ENCODE data around the gene DOK7. TPM values are rescaled to one million over a fixed set of nuclear protein-coding genes. Genes with fewer than 3 reads are reported as not detected.
"Not testable (repeated sequence)": the region's sequence is repeated elsewhere in the genome, so short reads cannot be mapped to it uniquely, and the experiment has no call there.

DOK7 gene
- total RNA-seq, 1 experiment from 2014 or later: not detected

GRCh38 chr4:3496021-3496420 lies 32.9 kb downstream of the DOK7 start:
- in situ Hi-C loops (cut with HindIII; ENCODE audit: low sequenced_read_pairs): no loop called here
- no peak for DNase-seq (ENCODE audit: low spot score)

- in situ Hi-C loops (cut with HindIII; ENCODE audit: low sequenced_read_pairs): no loop called here
- DNase-seq (ENCODE audit: low spot score): no peak
Observed at GRCh38 chr4:3497095-3497494, 34.0 kb downstream of the DOK7 start.

DNA sequence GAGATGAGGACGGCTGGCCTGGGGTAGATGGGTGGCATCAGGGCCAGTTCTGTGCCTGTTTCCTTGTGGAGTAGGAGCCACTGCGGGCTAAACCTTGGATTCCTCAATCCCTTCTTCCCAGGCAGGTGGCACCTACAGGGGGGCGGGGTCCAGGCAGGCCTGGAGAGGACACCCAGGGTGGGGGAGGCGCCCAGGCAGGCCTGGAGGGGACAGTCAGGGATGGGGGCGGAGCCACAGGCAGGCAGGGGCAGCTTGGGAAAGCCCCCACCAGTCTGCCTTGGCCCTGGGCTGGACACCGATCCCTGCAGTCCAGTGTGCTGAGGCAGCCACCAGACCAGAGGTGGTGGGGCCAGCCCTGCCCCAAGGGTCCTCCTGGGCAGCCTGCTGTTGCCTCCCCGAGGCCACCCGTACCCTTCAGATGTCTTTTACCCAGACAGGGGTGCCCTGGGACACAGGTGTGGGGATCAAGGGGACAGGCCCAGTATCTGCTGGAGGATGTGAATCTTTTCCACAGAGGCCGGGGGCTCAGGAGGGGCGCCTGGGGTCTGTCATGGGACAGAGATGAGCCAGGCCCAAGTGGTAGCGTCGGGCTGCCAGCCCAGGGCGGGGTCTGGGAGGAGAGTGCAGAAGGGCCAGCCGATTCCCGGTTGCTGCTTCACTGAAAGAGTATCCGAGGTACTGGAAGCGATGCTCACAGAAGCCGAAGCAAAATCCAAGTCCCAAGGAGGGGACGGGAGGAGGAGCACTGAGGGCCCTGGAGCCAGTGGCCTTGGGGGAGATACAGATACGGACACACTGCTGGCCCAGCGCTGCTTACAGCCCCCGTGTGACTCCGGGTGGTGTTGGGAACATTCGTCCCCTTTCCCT lies 34.6 kb downstream of the DOK7 start:
- in situ Hi-C loops (cut with HindIII; ENCODE audit: low sequenced_read_pairs): no loop called here

GRCh38 chr4:3498407-3498806 lies 35.3 kb downstream of the DOK7 start:
- no peak for DNase-seq (ENCODE audit: low spot score)
- in situ Hi-C loops (cut with HindIII; ENCODE audit: low sequenced_read_pairs): no loop called here

More for the DNA sequence above, 34.6 kb downstream of the DOK7 start:
- DNase-seq (ENCODE audit: low spot score): peak; percentile 49

GRCh38 chr4:3498901-3499510 lies 35.9 kb downstream of the DOK7 start:
- in situ Hi-C loops (cut with HindIII; ENCODE audit: low sequenced_read_pairs): no loop called here
- DNase-seq (ENCODE audit: low spot score): no peak

DNA sequence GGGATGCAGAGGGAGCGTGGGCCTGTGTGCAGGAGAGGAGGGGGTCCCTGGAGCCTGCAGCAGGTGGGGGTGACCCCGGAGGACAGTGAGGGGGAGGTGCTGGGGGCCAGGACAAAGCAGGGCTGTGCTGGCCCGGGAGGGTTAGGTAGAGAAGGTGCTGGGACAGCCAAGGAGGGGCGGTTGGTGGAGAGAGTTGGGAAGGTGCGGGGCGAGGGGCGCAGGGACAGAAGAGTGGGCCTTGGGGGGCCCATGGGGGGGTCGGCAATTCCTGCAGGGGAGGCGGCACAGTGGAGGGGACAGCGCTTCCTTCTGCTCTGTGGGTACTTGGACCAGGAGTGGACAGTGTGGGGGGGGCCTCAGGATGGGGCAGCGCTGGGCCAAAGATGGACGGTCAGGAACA lies 36.6 kb downstream of the DOK7 start:
- no peak for DNase-seq (ENCODE audit: low spot score)
- in situ Hi-C loops (cut with HindIII; ENCODE audit: low sequenced_read_pairs): no loop called here

DNA sequence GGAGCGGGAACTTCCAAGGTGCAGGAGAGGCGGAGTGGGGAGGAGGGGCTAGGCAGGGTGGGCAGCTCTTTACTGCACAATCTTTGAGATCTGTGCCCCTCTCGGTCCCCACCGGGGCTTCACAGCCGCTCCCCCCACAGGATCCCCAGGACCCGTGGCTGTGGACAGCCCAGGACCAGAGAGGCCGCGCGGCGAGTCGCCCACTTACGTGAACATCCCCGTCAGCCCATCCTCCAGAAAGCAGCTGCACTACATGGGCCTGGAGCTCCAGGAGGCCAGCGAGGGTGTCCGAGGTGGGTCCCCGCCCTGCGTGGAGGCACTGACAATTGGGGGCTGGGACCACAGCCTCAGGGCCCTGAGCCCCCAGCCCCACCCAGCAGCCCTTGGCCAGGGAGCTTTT lies 37.0 kb downstream of the DOK7 start:
- DNase-seq (ENCODE audit: low spot score): no peak
- in situ Hi-C loops (cut with HindIII; ENCODE audit: low sequenced_read_pairs): no loop called here

GRCh38 chr4:3500634-3501101 lies 37.6 kb downstream of the DOK7 start:
- in situ Hi-C loops (cut with HindIII; ENCODE audit: low sequenced_read_pairs): no loop called here
- no peak for DNase-seq (ENCODE audit: low spot score)

- no peak for DNase-seq (ENCODE audit: low spot score)
- in situ Hi-C loops (cut with HindIII; ENCODE audit: low sequenced_read_pairs): no loop called here
Observed at GRCh38 chr4:3501126-3501824, 38.2 kb downstream of the DOK7 start.

GRCh38 chr4:3501825-3502425 lies 38.8 kb downstream of the DOK7 start:
- in situ Hi-C loops (cut with HindIII; ENCODE audit: low sequenced_read_pairs): no loop called here
- DNase-seq (ENCODE audit: low spot score): no peak

DNA sequence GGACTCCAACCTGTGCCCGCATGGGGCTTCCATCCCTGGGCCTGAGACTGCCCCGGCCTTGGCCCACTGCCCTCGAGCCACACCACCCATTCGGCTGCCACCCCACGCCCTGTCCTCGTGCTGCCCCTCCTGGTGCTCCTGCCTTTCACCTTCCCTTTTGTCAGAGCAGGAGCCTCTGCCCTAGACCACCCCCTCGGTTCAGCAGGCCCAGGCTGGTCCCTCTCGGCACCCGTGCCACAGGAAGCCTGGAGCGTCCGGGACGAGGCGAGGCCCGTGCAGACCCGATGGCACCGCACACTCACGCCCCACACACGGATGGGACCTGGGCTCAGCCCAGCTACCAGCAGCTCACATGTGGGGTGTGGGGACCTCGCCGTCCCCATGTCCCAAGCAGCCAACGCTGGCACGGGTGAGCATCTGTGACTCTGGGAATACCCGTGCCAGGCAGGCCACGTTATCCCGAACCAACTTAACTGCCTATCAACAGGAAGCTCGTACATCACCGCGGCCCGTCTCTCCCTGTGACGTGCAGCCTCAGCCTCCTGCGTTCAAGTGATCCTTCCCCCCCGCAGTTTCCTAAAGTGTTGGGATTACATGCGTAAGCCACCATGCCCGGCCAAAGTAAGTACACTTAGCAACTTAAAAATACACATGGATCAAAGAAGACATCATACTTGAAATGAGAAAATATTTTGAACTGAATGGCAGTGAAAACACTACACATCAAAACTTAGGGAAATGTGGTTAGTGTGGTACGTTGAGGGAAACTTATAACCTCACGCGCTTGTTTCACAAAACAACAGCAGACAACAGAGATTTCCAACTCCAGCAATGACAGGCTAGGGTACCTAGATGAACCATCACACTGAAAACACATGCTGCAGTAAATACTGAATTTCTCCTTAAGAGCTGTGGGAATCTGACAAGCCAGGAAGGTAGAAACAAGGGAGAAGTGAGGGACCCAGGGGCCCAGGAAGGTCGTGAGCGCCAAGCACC lies 40.1 kb downstream of the DOK7 start:
- in situ Hi-C loops (cut with HindIII; ENCODE audit: low sequenced_read_pairs): no loop called here
- no peak for DNase-seq (ENCODE audit: low spot score)

DNA sequence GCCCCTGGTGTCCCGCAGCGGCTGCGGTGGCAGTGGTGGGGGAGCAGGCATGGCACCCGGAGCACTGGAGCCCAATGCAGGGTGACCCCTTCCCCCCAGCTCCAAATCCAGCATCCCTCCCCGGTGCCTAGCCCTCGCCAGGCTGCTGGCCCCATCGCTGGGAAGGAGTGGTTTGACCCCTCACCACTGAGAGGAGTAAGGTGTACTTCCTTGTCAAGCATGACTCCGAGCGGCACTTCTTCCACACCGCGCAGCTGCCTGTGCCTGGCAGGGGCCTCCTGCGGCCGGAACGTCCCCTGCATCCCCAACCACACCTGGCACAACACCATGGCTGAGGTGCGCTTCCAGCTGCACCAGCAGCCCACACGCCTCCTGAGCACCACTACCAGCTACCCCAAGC lies 42.1 kb downstream of the DOK7 start:
- in situ Hi-C loops (cut with HindIII; ENCODE audit: low sequenced_read_pairs): no loop called here
- no peak for DNase-seq (ENCODE audit: low spot score)

DNA sequence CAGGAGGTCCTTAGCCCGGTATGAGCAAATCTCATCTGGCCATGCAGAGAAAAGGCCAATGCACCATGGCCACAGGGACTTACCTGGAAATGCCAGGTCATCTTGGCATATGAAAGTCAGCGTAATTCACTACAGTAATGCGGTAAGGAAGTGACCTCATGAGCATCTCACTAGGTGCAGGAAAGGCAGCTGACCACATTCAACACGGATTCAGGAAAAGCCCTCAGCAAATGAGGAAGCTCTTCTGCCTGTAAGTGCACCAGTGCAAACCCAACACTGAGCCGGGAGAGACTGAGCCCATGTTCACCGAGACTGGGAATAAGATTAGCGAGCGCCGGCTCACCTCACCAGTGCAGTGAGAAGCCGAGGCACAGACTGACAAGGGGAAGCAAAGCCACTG lies 45.4 kb downstream of the DOK7 start:
- no peak for DNase-seq (ENCODE audit: low spot score)
- in situ Hi-C loops (cut with HindIII; ENCODE audit: low sequenced_read_pairs): no loop called here

- no peak for DNase-seq (ENCODE audit: low spot score)
- in situ Hi-C loops (cut with HindIII; ENCODE audit: low sequenced_read_pairs): no loop called here
Observed at GRCh38 chr4:3510481-3510880, 47.4 kb downstream of the DOK7 start.

GRCh38 chr4:3511187-3511586 lies 48.1 kb downstream of the DOK7 start:
- in situ Hi-C loops (cut with HindIII; ENCODE audit: low sequenced_read_pairs): no loop called here
- no peak for DNase-seq (ENCODE audit: low spot score)

- in situ Hi-C loops (cut with HindIII; ENCODE audit: low sequenced_read_pairs); DNase-seq (ENCODE audit: low spot score): not testable (repeated sequence)
Observed at GRCh38 chr4:3511601-3512000, 48.5 kb downstream of the DOK7 start.

GRCh38 chr4:3512279-3512678 lies 49.2 kb downstream of the DOK7 start:
- in situ Hi-C loops (cut with HindIII; ENCODE audit: low sequenced_read_pairs): no loop called here
- no peak for DNase-seq (ENCODE audit: low spot score)

GRCh38 chr4:3512719-3513118 lies 49.6 kb downstream of the DOK7 start:
- no peak for DNase-seq (ENCODE audit: low spot score)
- in situ Hi-C loops (cut with HindIII; ENCODE audit: low sequenced_read_pairs): no loop called here

- in situ Hi-C loops (cut with HindIII; ENCODE audit: low sequenced_read_pairs): no loop called here
- DNase-seq (ENCODE audit: low spot score): no peak
Observed at GRCh38 chr4:3513807-3514206, 50.7 kb downstream of the DOK7 start.
